Neuronal stem cell (in vitro differentiated cells): ENCODE measurements around the gene ABCC8.
A peak's percentile ranks its signal among the peaks of the same experiment; 100 is the strongest.

Source experiments
- DNase-seq: peaks from one replicate; pipeline ENCODE4 v3.0.0-alpha.2; 2013; ENCODE audit warnings: low spot score
- H2AFZ ChIP-seq: one replicate; pipeline ENCODE4 v1.6.1; 2013; ENCODE audit warnings: mild to moderate bottlenecking, low read length, inconsistent platforms
- H2AK5ac ChIP-seq: 2 replicates; pipeline ENCODE4 v1.6.1; 2013; ENCODE audit warnings: low read depth, mild to moderate bottlenecking, inconsistent platforms, low read length, moderate library complexity, mixed read lengths
- H2BK120ac ChIP-seq: 2 replicates; pipeline ENCODE4 v1.6.1; 2013; ENCODE audit warnings: low read depth, mild to moderate bottlenecking, inconsistent platforms, low read length, moderate library complexity, mixed read lengths
- H2BK12ac ChIP-seq: one replicate; pipeline ENCODE4 v1.6.1; 2013; ENCODE audit warnings: low read length, inconsistent platforms
- H2BK15ac ChIP-seq: 2 replicates; pipeline ENCODE4 v1.6.1; 2013; ENCODE audit warnings: mild to moderate bottlenecking, low read length, inconsistent platforms, mixed read lengths
- H2BK5ac ChIP-seq: one replicate; pipeline ENCODE4 v1.6.1; 2013; ENCODE audit warnings: inconsistent platforms, mild to moderate bottlenecking, low read length, moderate library complexity
- H3K14ac ChIP-seq: one replicate; pipeline ENCODE4 v1.6.1; 2013; ENCODE audit warnings: low read length, inconsistent platforms
- H3K18ac ChIP-seq: 2 replicates; pipeline ENCODE4 v1.6.1; 2013; ENCODE audit warnings: low read length, inconsistent platforms
- H3K23ac ChIP-seq: 2 replicates; pipeline ENCODE4 v1.6.1; 2013; ENCODE audit warnings: low read depth, mild to moderate bottlenecking, mixed read lengths, low read length, inconsistent platforms; ENCODE audit not compliant: poor library complexity
- H3K27ac ChIP-seq: replicated peaks from 3 replicates; pipeline ENCODE4 v1.5.1; 2013; ENCODE audit warnings: low read length, inconsistent platforms
- H3K27me3 ChIP-seq, 3 experiments: 2 replicates each; pipeline ENCODE4 v1.6.1; 2013; ENCODE audit warnings: low read length in 3 of 3, mild to moderate bottlenecking in 2 of 3, inconsistent platforms in 1 of 3, low read depth in 1 of 3, mixed read lengths in 1 of 3, moderate library complexity in 1 of 3; ENCODE audit not compliant: control insufficient read depth in 3 of 3, insufficient read depth in 3 of 3
- H3K36me3 ChIP-seq, 2 donors: replicated peaks in 1 of 2; 2 replicates each; pipeline ENCODE4 v1.6.1; 2013; ENCODE audit warnings: low read length in 2 of 2; ENCODE audit not compliant: control insufficient read depth in 2 of 2, insufficient read depth in 2 of 2
- H3K4ac ChIP-seq: 2 replicates; pipeline ENCODE4 v1.6.1; 2013; ENCODE audit warnings: inconsistent platforms, mild to moderate bottlenecking, low read length, moderate library complexity
- H3K4me1 ChIP-seq, 2 donors: 1 replicate in 1 of 2; 2 replicates in 1 of 2; pipeline ENCODE4 v1.6.1; 2013; ENCODE audit warnings: low read length in 2 of 2, low read depth in 1 of 2; ENCODE audit not compliant: control insufficient read depth in 2 of 2, insufficient read depth in 1 of 2
- H3K4me2 ChIP-seq: one replicate; pipeline ENCODE4 v1.6.1; 2013; ENCODE audit warnings: mild to moderate bottlenecking, low read length, inconsistent platforms; ENCODE audit not compliant: insufficient read depth, poor library complexity, severe bottlenecking
- H3K4me3 ChIP-seq, 2 donors: 2 replicates each; pipeline ENCODE4 v1.5.1; 2013; ENCODE audit warnings: low read length in 2 of 2, mild to moderate bottlenecking in 2 of 2, inconsistent platforms in 1 of 2, moderate library complexity in 1 of 2
- H3K79me1 ChIP-seq: one replicate; pipeline ENCODE4 v1.6.1; 2013; ENCODE audit warnings: low read depth, mild to moderate bottlenecking, inconsistent platforms, low read length, moderate library complexity
- H3K9ac ChIP-seq: one replicate; pipeline ENCODE4 v1.6.1; 2013; ENCODE audit warnings: mild to moderate bottlenecking, low read depth, low read length, inconsistent platforms; ENCODE audit not compliant: poor library complexity
- H3K9me3 ChIP-seq, 2 donors: replicated peaks in 1 of 2; 2 replicates each; pipeline versions ENCODE3 to v1.6.1; 2013; ENCODE audit warnings: low read length in 2 of 2, mild to moderate bottlenecking in 2 of 2, inconsistent platforms in 1 of 2, low read depth in 1 of 2, mixed read lengths in 1 of 2, moderate library complexity in 1 of 2; ENCODE audit not compliant: control insufficient read depth in 2 of 2, insufficient read depth in 1 of 2
- H4K8ac ChIP-seq: one replicate; pipeline ENCODE4 v1.6.1; 2013; ENCODE audit warnings: low read depth, mild to moderate bottlenecking, inconsistent platforms, low read length, moderate library complexity
- H4K91ac ChIP-seq: one replicate; pipeline ENCODE4 v1.6.1; 2013; ENCODE audit warnings: low read length, low read depth, mild to moderate bottlenecking, inconsistent platforms; ENCODE audit not compliant: poor library complexity
- WGBS, 2 donors: extraction: QIAGEN DNeasy Blood & Tissue Kit; methylation state at CpG; one replicate each; pipeline ENCODE4 v1.1.7; 2013; ENCODE audit warnings: missing lambda C conversion rate in 2 of 2, mixed read lengths in 1 of 2; ENCODE audit not compliant: insufficient read length in 2 of 2, insufficient replicate concordance in 1 of 2; ENCODE audit errors: extremely low coverage in 2 of 2; 5-methylcytosine and 5-hydroxymethylcytosine counted together

ABCC8 gene

GRCh38 chr11:17522655-17523054 is 46.0 kb upstream of the ABCC8 start:
- no peak overlapping the region for H2BK120ac ChIP-seq
- no peak overlapping the region for H3K4me3 ChIP-seq
- H2BK5ac ChIP-seq = no peak overlapping the region
- no peak overlapping the region for H3K18ac ChIP-seq
- H4K8ac ChIP-seq = no peak overlapping the region
- peak overlapping the region; percentile 26 for H2AK5ac ChIP-seq
- no peak overlapping the region for H3K4ac ChIP-seq
- H3K9ac ChIP-seq = no peak overlapping the region
- no peak overlapping the region for H2BK15ac ChIP-seq
- no peaks in the 10 kb centered on the region for H3K36me3 ChIP-seq
- H3K27ac ChIP-seq = no peak overlapping the region
- H2AFZ ChIP-seq = no peak overlapping the region
- H3K79me1 ChIP-seq = no peaks in the 10 kb centered on the region
- H4K91ac ChIP-seq = no peak overlapping the region
- H3K4me1 ChIP-seq = no peaks in the 10 kb centered on the region
- H3K9me3 ChIP-seq = no peaks in the 10 kb centered on the region
- no CpG with 5 or more reads among the region's 17 CpGs for WGBS, 2 donors
- no peak overlapping the region for H3K4me2 ChIP-seq
- no peak overlapping the region for H3K14ac ChIP-seq
- peaks cover 0 to 30% (median 0%) of the 10 kb centered on the region in 3 experiments for H3K27me3 ChIP-seq
- H3K23ac ChIP-seq = no peak overlapping the region
- no peak overlapping the region for H2BK12ac ChIP-seq
- no peak for DNase-seq

DNA sequence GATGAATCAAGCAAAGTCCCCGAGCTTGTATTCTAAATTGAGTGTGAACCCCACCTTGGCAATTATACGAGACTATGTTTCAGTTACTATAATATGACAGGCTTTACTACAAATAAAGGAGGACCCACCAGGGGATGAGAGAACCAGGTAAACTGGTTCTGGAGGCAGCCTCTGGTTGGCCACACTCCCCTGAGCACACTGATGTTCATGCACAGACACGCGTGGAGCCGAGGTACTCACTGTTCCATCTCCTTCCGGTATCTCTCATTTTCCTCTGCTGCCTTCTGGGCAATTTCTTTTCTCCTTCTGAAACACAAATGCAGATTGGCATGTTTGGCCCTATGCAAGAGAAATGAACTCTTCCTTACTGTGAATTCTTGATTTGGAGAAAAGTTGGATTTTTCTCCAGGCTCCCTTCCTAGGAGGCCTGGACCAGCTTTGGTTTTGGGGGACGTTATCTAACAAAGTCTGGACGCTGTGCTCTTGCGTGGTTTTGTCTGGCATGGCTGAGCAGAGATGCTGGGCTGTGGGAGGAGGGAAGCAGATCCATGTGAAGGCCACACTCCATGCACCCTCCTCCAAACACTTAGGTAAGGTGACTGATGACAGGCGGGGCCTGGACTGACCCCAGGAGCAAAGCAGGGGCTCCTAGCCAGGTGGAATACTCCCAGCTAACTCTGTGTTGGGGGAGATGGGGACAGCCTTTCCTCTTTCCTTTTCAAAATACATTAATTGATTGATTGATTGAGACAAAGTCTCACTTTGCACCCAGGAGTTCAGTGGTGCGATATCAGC is 44.7 kb upstream of the ABCC8 start:
- Histone ChIP-seq H3K9ac (no peak overlapping the region), H3K18ac (no peak overlapping the region), H2AK5ac (no peak overlapping the region), H3K9me3 (no peaks in the 10 kb centered on the region), H2BK12ac (no peak overlapping the region), H3K4ac (no peak overlapping the region), H3K23ac (no peak overlapping the region), H3K36me3 (no peaks in the 10 kb centered on the region), H3K14ac (no peak overlapping the region), H3K4me1 (no peaks in the 10 kb centered on the region), H3K79me1 (no peaks in the 10 kb centered on the region), H4K8ac (no peak overlapping the region), H2BK15ac (no peak overlapping the region), H2AFZ (no peak overlapping the region), H4K91ac (no peak overlapping the region), H3K4me2 (no peak overlapping the region), H3K27me3 (peaks cover 0 to 33% (median 0%) of the 10 kb centered on the region in 3 experiments), H3K27ac (no peak overlapping the region), H2BK5ac (no peak overlapping the region), H3K4me3 (no peak overlapping the region), H2BK120ac (no peak overlapping the region)
- no peak for DNase-seq
- no CpG with 5 or more reads among the region's 11 CpGs for WGBS, 2 donors

DNA sequence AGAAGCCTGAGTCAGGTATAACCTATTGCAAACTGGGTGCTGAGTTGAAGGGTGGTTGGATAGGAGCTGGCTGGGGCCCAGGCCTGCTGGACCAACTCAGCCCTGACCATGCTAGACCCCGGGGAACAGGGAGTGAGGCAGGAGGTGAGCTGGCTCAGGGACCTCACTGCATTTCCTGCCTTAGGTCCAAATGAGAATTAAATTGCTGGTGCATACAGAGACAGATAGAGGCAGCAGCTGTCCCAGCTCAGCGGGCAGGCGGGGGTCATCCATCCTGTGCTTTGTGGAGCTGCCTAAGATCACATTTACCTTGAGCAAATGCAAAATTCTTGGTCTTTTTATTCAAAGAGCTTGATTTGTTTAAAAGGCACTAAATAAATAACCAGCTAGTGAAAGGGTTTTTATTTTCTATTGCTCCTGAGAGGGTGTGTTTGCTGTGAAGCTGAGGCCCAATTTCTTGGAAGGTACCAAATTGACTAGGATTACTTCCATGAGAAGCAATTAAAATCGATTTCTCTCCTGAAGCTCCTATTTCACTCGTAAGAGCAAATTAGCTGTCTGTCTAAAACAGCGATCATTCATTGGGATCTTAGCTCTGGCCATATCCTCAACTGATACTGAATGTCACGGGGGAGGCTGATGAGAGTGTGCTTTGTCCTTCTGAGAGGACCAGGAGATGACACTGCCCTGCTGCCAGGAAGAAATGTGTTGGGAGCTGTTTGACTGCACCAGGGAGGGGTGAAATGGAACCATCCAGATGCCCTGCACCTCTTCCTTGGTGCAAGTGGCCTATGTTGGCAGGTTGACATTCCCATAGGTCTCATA is 42.6 kb upstream of the ABCC8 start:
- peaks cover 0 to 34% (median 0%) of the 10 kb centered on the region in 3 experiments for H3K27me3 ChIP-seq
- no peak overlapping the region for H2BK120ac ChIP-seq
- no peak overlapping the region for H3K23ac ChIP-seq
- H3K4me3 ChIP-seq = no peak overlapping the region
- H3K9me3 ChIP-seq = no peaks in the 10 kb centered on the region
- H3K79me1 ChIP-seq = no peaks in the 10 kb centered on the region
- H2AK5ac ChIP-seq = no peak overlapping the region
- H3K14ac ChIP-seq = no peak overlapping the region
- no peak overlapping the region for H2AFZ ChIP-seq
- WGBS, 2 donors = no CpG with 5 or more reads among the region's 7 CpGs
- no peak overlapping the region for H3K27ac ChIP-seq
- no peak overlapping the region for H2BK5ac ChIP-seq
- H3K36me3 ChIP-seq = no peaks in the 10 kb centered on the region
- no peak overlapping the region for H2BK12ac ChIP-seq
- H4K8ac ChIP-seq = no peak overlapping the region
- no peak overlapping the region for H3K18ac ChIP-seq
- no peak overlapping the region for H3K4ac ChIP-seq
- H3K9ac ChIP-seq = no peak overlapping the region
- no peak overlapping the region for H2BK15ac ChIP-seq
- no peaks in the 10 kb centered on the region for H3K4me1 ChIP-seq
- DNase-seq = no peak
- H4K91ac ChIP-seq = no peak overlapping the region
- H3K4me2 ChIP-seq = no peak overlapping the region

GRCh38 chr11:17518366-17518765 is 41.7 kb upstream of the ABCC8 start:
- Histone ChIP-seq H4K91ac (no peak overlapping the region), H3K27me3 (peaks cover 0 to 30% (median 0%) of the 10 kb centered on the region in 3 experiments), H3K9me3 (no peaks in the 10 kb centered on the region), H3K23ac (no peak overlapping the region), H4K8ac (no peak overlapping the region), H3K79me1 (no peaks in the 10 kb centered on the region), H2BK15ac (no peak overlapping the region), H3K9ac (no peak overlapping the region), H2BK5ac (no peak overlapping the region), H3K27ac (no peak overlapping the region), H3K4me1 (no peaks in the 10 kb centered on the region), H3K36me3 (no peaks in the 10 kb centered on the region), H2BK12ac (no peak overlapping the region), H3K4me2 (no peak overlapping the region), H3K4me3 (no peak overlapping the region), H2AK5ac (no peak overlapping the region), H2BK120ac (no peak overlapping the region), H3K18ac (no peak overlapping the region), H3K14ac (no peak overlapping the region), H3K4ac (no peak overlapping the region), H2AFZ (no peak overlapping the region)
- no CpG with 5 or more reads among the region's 2 CpGs for WGBS, 2 donors
- DNase-seq = no peak
